HEK293T (cell line): ENCODE data around the gene RBM7.

ENCODE experiments used
- ARNT ChIP-seq: fragments of 450-650 bp; IDR thresholded peaks from 2 replicates; pipeline ENCODE4 v1.6.1; 2017; ENCODE audit warnings: mild to moderate bottlenecking
- BHLHE40 ChIP-seq: fragments of 450-650 bp; IDR thresholded peaks from 2 replicates; pipeline ENCODE4 v1.6.1; 2016; ENCODE audit warnings: mild to moderate bottlenecking, moderate library complexity, borderline replicate concordance
- FOXM1 ChIP-seq: fragments of 450-650 bp; IDR thresholded peaks from 2 replicates; pipeline ENCODE4 v1.6.1; 2017; ENCODE audit warnings: mild to moderate bottlenecking, borderline replicate concordance
- NFRKB ChIP-seq: fragments of 450-650 bp; IDR thresholded peaks from 2 replicates; pipeline ENCODE4 v1.6.1; 2016; ENCODE audit warnings: mild to moderate bottlenecking, moderate library complexity
- SP1 ChIP-seq: fragments of 450-650 bp; IDR thresholded peaks from 2 replicates; pipeline ENCODE4 v1.6.1; 2017
- SUZ12 ChIP-seq: fragments of 450-650 bp; IDR thresholded peaks from 2 replicates; pipeline ENCODE4 v1.6.1; 2016; ENCODE audit warnings: mild to moderate bottlenecking
- ZNF384 ChIP-seq: fragments of 450-650 bp; IDR thresholded peaks from 2 replicates; pipeline ENCODE4 v1.6.1; 2016

DNA sequence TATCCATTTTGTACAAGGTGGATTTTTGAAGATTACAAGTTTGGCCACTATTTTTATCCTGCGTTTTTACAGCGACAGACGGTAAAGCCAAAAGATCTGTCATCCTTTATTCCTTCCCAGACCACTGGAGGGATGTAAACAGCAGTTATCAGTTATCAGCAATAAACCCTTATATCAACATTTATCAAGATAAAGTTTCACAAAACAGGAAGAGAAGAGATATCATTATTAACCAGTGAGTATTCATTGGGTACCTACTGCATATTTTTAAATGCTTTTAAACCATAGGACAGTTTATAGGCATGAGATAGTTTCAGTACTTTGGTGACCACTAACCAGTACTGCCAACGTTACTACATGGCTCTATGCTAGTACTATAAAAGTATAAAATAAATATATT is 32.9 kb downstream of the RBM7 start:
- TF ChIP-seq FOXM1 (no peak), NFRKB (no peak), SP1 (no peak), SUZ12 (no peak), BHLHE40 (no peak), ARNT (no peak), ZNF384 (no peak)
